RWPE2 (cell line): ENCODE data around the gene DGKD.

Experiments
- ATAC-seq: fragments of 200-7000 bp; cut with Tn5 transposase; 3 replicates; pipeline ENCODE4 v1.9.1; 2021; ENCODE audit warnings: low read depth
- DNase-seq: peaks from one replicate; pipeline ENCODE4 v3.0.0-alpha.2; 2020; ENCODE audit warnings: low spot score
- H3K27ac ChIP-seq: fragments of 450-650 bp; 2 replicates; pipeline ENCODE4 v1.5.1; 2017; ENCODE audit warnings: mild to moderate bottlenecking; ENCODE audit not compliant: poor library complexity, severe bottlenecking
- H3K27me3 ChIP-seq: fragments of 250-450 bp; sonication (Bioruptor Pico); 2 replicates; pipeline ENCODE4 v1.5.1; 2021; ENCODE audit warnings: mild to moderate bottlenecking, moderate library complexity; ENCODE audit not compliant: insufficient read depth, poor library complexity, severe bottlenecking
- H3K36me3 ChIP-seq: fragments of 250-450 bp; sonication (Bioruptor Pico); 2 replicates; pipeline ENCODE4 v1.5.1; 2020; ENCODE audit warnings: low read depth, mild to moderate bottlenecking, moderate library complexity
- H3K4me1 ChIP-seq: fragments of 250-450 bp; sonication (Bioruptor Pico); 2 replicates; pipeline ENCODE4 v1.5.1; 2021; ENCODE audit warnings: mild to moderate bottlenecking, moderate library complexity; ENCODE audit not compliant: insufficient read depth, poor library complexity, severe bottlenecking
- H3K4me3 ChIP-seq: fragments of 250-450 bp; sonication (Bioruptor Pico); 2 replicates; pipeline ENCODE4 v1.5.1; 2021; ENCODE audit warnings: mild to moderate bottlenecking, moderate library complexity; ENCODE audit not compliant: severe bottlenecking
- H3K9me3 ChIP-seq: fragments of 250-450 bp; sonication (Bioruptor Pico); 2 replicates; pipeline ENCODE4 v1.5.1; 2021; ENCODE audit warnings: mild to moderate bottlenecking, moderate library complexity; ENCODE audit not compliant: severe bottlenecking
- CTCF ChIP-seq: fragments of 450-650 bp; IDR thresholded peaks from one replicate; pipeline ENCODE4 v1.5.1; 2017; ENCODE audit warnings: mild to moderate bottlenecking, moderate library complexity; ENCODE audit not compliant: poor library complexity, severe bottlenecking

DGKD gene

GRCh38 chr2:233429175-233429897, 75.0 kb downstream of the DGKD start:
- H3K4me1 ChIP-seq, result peaks cover 17% of the 10 kb centered on the region
- TF ChIP-seq CTCF, result no peak
- ATAC-seq (no peak), DNase-seq (no peak)
- H3K27me3 ChIP-seq, result no peaks in the 10 kb centered on the region
- H3K9me3 ChIP-seq, result no peaks in the 10 kb centered on the region
- H3K27ac ChIP-seq, result peak overlapping the region; percentile 27
- H3K36me3 ChIP-seq, result no peaks in the 10 kb centered on the region
- H3K4me3 ChIP-seq, result no peak overlapping the region

- Histone ChIP-seq H3K27me3 (no peaks in the 10 kb centered on the region), H3K4me1 (peaks cover 17% of the 10 kb centered on the region), H3K9me3 (no peaks in the 10 kb centered on the region), H3K4me3 (no peak overlapping the region), H3K36me3 (peaks cover 6% of the 10 kb centered on the region; the same call in 1 of the 2 replicates), H3K27ac (peak overlapping the region; percentile 27)
- ATAC-seq (peak; percentile 87), DNase-seq (no peak)
- no peak for TF ChIP-seq CTCF
These were observed 75.8 kb downstream of the DGKD start for GRCh38 chr2:233430081-233430480.

- no peak for TF ChIP-seq CTCF
- no peak for ATAC-seq
- peak overlapping the region; percentile 27 for H3K27ac ChIP-seq
- H3K27me3 ChIP-seq, result no peaks in the 10 kb centered on the region
- H3K9me3 ChIP-seq, result no peaks in the 10 kb centered on the region
- H3K4me1 ChIP-seq, result peaks cover 17% of the 10 kb centered on the region
- no peak overlapping the region for H3K4me3 ChIP-seq
- peaks cover 12% of the 10 kb centered on the region; the same call in 1 of the 2 replicates for H3K36me3 ChIP-seq
- no peak for DNase-seq
These were observed 76.4 kb downstream of the DGKD start for GRCh38 chr2:233430651-233431050.

- peaks cover 15% of the 10 kb centered on the region; the same call in 1 of the 2 replicates for H3K36me3 ChIP-seq
- H3K9me3 ChIP-seq, result no peaks in the 10 kb centered on the region
- DNase-seq (no peak), ATAC-seq (no peak)
- no peak overlapping the region for H3K4me3 ChIP-seq
- H3K27ac ChIP-seq, result no peak overlapping the region
- TF ChIP-seq CTCF, result no peak
- no peaks in the 10 kb centered on the region for H3K27me3 ChIP-seq
- H3K4me1 ChIP-seq, result peaks cover 15% of the 10 kb centered on the region
These were observed 78.7 kb downstream of the DGKD start for GRCh38 chr2:233433029-233433428.

- Histone ChIP-seq H3K27ac (no peak overlapping the region), H3K4me1 (peaks cover 15% of the 10 kb centered on the region), H3K27me3 (no peaks in the 10 kb centered on the region), H3K9me3 (no peaks in the 10 kb centered on the region), H3K4me3 (no peak overlapping the region), H3K36me3 (peaks cover 15% of the 10 kb centered on the region; the same call in 1 of the 2 replicates)
- ATAC-seq (no peak), DNase-seq (no peak)
- TF ChIP-seq CTCF, result no peak
These were observed 79.5 kb downstream of the DGKD start for GRCh38 chr2:233433794-233434193.
